H1 (cell line): Measurements from ENCODE around the gene ADAMTS6. TPM values are rescaled to one million over a fixed set of nuclear protein-coding genes. Genes with fewer than 3 reads are reported as not detected.

Experiments
- POLR2AphosphoS5 ChIP-seq: IDR thresholded peaks from 2 replicates; pipeline ENCODE4 v1.6.1; 2011; ENCODE audit warnings: low read depth, low read length
- SP1 ChIP-seq: IDR thresholded peaks from 2 replicates; pipeline ENCODE4 v1.6.1; 2011; ENCODE audit warnings: low read depth, low read length
- TCF12 ChIP-seq: IDR thresholded peaks from 2 replicates; pipeline ENCODE4 v1.6.1; 2011; ENCODE audit warnings: low read depth, mild to moderate bottlenecking, low read length
- polyA plus RNA-seq, 7 experiments: library from polyadenylated mRNA; depleted of rRNA in 3 of 7; stranded (reverse) in 5 of 7; unstranded in 2 of 7; fragments of >200 nt in 5 of 7; fragments of 200-250 nt in 2 of 7; gene quantifications; 1 replicate in 5 of 7; 2 replicates in 1 of 7; 4 replicates in 1 of 7; pipeline versions ENCODE4 v1.2.1 to v1.2.3, GENCODE V29; 2011 to 2013; ENCODE audit warnings: missing spikeins in 2 of 7, mixed read lengths in 2 of 7
- total RNA-seq: library from RNA; stranded (reverse); fragmentation: NEBNext Ultra II Directional; extraction: Animal tissue kit (Norgen Biotek cat#: 25700); gene quantifications from 2 replicates; pipeline ENCODE4 v1.2.1, GENCODE V29; 2021
- TF ChIP-seq, protein P1 (sequence below), 3 experiments: IDR thresholded peaks; 1 replicate in 2 of 3; 2 replicates in 1 of 3; pipeline versions ENCODE4 v1.5.1 to v1.6.1; 2011; ENCODE audit warnings: low read length in 3 of 3, mild to moderate bottlenecking in 3 of 3, inconsistent platforms in 2 of 3, low read depth in 1 of 3, moderate library complexity in 1 of 3; ENCODE audit not compliant: insufficient read depth in 1 of 3; ENCODE audit errors: control extremely low read depth in 1 of 3

ADAMTS6 gene
- total and polyA plus RNA-seq, 2 of the 8 experiments (the other 6 are each of a cell fraction or from before 2014, with no cell fraction given), result 0.74 to 2.4 TPM

DNA sequence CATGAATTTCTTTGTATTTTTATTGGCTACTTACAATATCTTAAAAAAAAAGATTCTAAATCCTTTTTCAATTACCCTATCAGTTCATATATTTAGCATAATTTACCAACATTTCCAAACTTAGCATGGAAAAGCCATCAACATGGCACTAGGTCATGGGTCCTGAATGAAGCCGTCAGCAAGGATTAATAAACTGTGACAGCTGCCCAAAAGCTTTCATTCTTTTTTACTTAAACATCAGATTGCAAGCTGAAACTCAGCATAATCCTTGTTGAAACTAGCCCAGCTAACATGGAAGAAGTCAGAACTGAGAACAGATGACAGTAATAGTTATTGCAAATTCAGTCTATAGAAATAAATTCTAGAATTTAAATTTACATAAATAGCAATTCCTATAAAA, 209.8 kb downstream of the ADAMTS6 start (continued):
- TF ChIP-seq, protein P1, sequence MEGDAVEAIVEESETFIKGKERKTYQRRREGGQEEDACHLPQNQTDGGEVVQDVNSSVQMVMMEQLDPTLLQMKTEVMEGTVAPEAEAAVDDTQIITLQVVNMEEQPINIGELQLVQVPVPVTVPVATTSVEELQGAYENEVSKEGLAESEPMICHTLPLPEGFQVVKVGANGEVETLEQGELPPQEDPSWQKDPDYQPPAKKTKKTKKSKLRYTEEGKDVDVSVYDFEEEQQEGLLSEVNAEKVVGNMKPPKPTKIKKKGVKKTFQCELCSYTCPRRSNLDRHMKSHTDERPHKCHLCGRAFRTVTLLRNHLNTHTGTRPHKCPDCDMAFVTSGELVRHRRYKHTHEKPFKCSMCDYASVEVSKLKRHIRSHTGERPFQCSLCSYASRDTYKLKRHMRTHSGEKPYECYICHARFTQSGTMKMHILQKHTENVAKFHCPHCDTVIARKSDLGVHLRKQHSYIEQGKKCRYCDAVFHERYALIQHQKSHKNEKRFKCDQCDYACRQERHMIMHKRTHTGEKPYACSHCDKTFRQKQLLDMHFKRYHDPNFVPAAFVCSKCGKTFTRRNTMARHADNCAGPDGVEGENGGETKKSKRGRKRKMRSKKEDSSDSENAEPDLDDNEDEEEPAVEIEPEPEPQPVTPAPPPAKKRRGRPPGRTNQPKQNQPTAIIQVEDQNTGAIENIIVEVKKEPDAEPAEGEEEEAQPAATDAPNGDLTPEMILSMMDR (IDR thresholded peaks at IDR 0.05; ENCODE audit: control extremely low read depth in 1 of 3, insufficient read depth in 1 of 3, low read depth in 1 of 3, low read length in 3 of 3), result no peak
- TF ChIP-seq SP1 (no peak), TCF12 (no peak), POLR2AphosphoS5 (no peak)
